WI38 (cell line): Measurements from ENCODE around the gene PSORS1C2.

ENCODE experiments used
- H3K4me3 ChIP-seq: 2 replicates; pipeline ENCODE4 v1.5.1; 2011; ENCODE audit warnings: low read depth, mild to moderate bottlenecking, control low read depth, low read length
- CTCF ChIP-seq: IDR thresholded peaks from 2 replicates; pipeline ENCODE4 v1.5.1; 2012; ENCODE audit warnings: low read depth, mild to moderate bottlenecking, control low read depth, low read length

PSORS1C2 gene

GRCh38 chr6:31143148-31143547, 4.3 kb upstream of the PSORS1C2 start:
- no peak overlapping the region for H3K4me3 ChIP-seq
- no peak for TF ChIP-seq CTCF

- H3K4me3 ChIP-seq = no peak overlapping the region
- no peak for TF ChIP-seq CTCF
These were observed 3.5 kb upstream of the PSORS1C2 start for GRCh38 chr6:31142361-31142761.

- no peak overlapping the region for H3K4me3 ChIP-seq
These were observed 1.8 kb upstream of the PSORS1C2 start for GRCh38 chr6:31140643-31141042.

GRCh38 chr6:31139599-31139998, 733 bp upstream of the PSORS1C2 start:
- TF ChIP-seq CTCF = no peak
- H3K4me3 ChIP-seq = no peak overlapping the region

More at GRCh38 chr6:31140643-31141042, 1.8 kb upstream of the PSORS1C2 start:
- TF ChIP-seq CTCF = no peak

GRCh38 chr6:31135710-31136109, 3.2 kb downstream of the PSORS1C2 start:
- no peak overlapping the region for H3K4me3 ChIP-seq
- no peak for TF ChIP-seq CTCF

GRCh38 chr6:31132806-31133205, 6.1 kb downstream of the PSORS1C2 start:
- no peak overlapping the region for H3K4me3 ChIP-seq
- no peak for TF ChIP-seq CTCF

- TF ChIP-seq CTCF = no peak
- no peak overlapping the region for H3K4me3 ChIP-seq
These were observed 7.3 kb downstream of the PSORS1C2 start for GRCh38 chr6:31131595-31131994.
